Keratinocyte (primary cell): Measurements from ENCODE around the gene HACD1.
"Not testable (repeated sequence)": the region's sequence is repeated elsewhere in the genome, so short reads cannot be mapped to it uniquely, and the experiment has no call there.

Source experiments
- CTCF ChIP-seq, 3 experiments: IDR thresholded peaks in 1 of 3; conservative IDR thresholded peaks in 1 of 3; optimal IDR thresholded peaks in 1 of 3; 2 replicates in 2 of 3; 3 replicates in 1 of 3; pipeline versions ENCODE3 to v1.5.1; 2011; ENCODE audit warnings: low read length in 3 of 3, mild to moderate bottlenecking in 3 of 3, moderate library complexity in 2 of 3, control low read depth in 1 of 3, inconsistent platforms in 1 of 3; ENCODE audit not compliant: insufficient read depth in 2 of 3; ENCODE audit errors: extremely low read depth in 1 of 3
- EZH2 ChIP-seq: IDR thresholded peaks from one replicate; pipeline ENCODE4 v1.6.1; 2012; ENCODE audit warnings: inconsistent platforms, mild to moderate bottlenecking, low read length, moderate library complexity

- TF ChIP-seq EZH2; CTCF (optimal IDR thresholded peaks at IDR 0.05 in 1 of 3, IDR thresholded peaks at IDR 0.05 in 1 of 3, conservative IDR thresholded peaks at IDR 0.05 in 1 of 3; ENCODE audit: extremely low read depth in 1 of 3, insufficient read depth in 2 of 3, low read length in 3 of 3): not testable (repeated sequence)
Observed at GRCh38 chr10:17589316-17589715, 27.9 kb downstream of the HACD1 start.
